Fibroblast of the aortic adventitia (primary cell): ENCODE measurements around the gene SMYD1. TPM values are rescaled to one million over a fixed set of nuclear protein-coding genes. Genes with fewer than 3 reads are reported as not detected.

Source experiments
- DNase-seq: peaks from one replicate; pipeline ENCODE4 v3.0.0-alpha.2; 2010; ENCODE audit warnings: low read depth
- H3K4me3 ChIP-seq: 2 replicates; pipeline ENCODE4 v1.5.1; 2011; ENCODE audit warnings: low read depth, mild to moderate bottlenecking, control low read depth, low read length, moderate library complexity
- total RNA-seq: library from RNA; depleted of rRNA; stranded (reverse); fragments of >200 nt; gene quantifications from 2 replicates; pipeline ENCODE4 v1.2.3, GENCODE V29; 2012; ENCODE audit warnings: low replicate concordance
- TF ChIP-seq, protein P1 (sequence below): IDR thresholded peaks from 2 replicates; pipeline ENCODE4 v1.5.1; 2011; ENCODE audit warnings: mild to moderate bottlenecking, low read length, control low read depth, inconsistent platforms; ENCODE audit not compliant: insufficient read depth

Gene SMYD1
- total RNA-seq, 1 donor, result not detected

- no peak overlapping the region for H3K4me3 ChIP-seq
- TF ChIP-seq, protein P1, sequence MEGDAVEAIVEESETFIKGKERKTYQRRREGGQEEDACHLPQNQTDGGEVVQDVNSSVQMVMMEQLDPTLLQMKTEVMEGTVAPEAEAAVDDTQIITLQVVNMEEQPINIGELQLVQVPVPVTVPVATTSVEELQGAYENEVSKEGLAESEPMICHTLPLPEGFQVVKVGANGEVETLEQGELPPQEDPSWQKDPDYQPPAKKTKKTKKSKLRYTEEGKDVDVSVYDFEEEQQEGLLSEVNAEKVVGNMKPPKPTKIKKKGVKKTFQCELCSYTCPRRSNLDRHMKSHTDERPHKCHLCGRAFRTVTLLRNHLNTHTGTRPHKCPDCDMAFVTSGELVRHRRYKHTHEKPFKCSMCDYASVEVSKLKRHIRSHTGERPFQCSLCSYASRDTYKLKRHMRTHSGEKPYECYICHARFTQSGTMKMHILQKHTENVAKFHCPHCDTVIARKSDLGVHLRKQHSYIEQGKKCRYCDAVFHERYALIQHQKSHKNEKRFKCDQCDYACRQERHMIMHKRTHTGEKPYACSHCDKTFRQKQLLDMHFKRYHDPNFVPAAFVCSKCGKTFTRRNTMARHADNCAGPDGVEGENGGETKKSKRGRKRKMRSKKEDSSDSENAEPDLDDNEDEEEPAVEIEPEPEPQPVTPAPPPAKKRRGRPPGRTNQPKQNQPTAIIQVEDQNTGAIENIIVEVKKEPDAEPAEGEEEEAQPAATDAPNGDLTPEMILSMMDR, result no peak
- DNase-seq, result no peak
Observed at GRCh38 chr2:88113069-88113468, 45.4 kb downstream of the SMYD1 start.

- TF ChIP-seq, protein P1, result no peak
- no peak overlapping the region for H3K4me3 ChIP-seq
- no peak for DNase-seq
Observed at GRCh38 chr2:88114889-88115288, 47.3 kb downstream of the SMYD1 start.

GRCh38 chr2:88115825-88116518 lies 48.3 kb downstream of the SMYD1 start:
- H3K4me3 ChIP-seq, result no peak overlapping the region
- no peak for DNase-seq
- TF ChIP-seq, protein P1, result no peak

DNA sequence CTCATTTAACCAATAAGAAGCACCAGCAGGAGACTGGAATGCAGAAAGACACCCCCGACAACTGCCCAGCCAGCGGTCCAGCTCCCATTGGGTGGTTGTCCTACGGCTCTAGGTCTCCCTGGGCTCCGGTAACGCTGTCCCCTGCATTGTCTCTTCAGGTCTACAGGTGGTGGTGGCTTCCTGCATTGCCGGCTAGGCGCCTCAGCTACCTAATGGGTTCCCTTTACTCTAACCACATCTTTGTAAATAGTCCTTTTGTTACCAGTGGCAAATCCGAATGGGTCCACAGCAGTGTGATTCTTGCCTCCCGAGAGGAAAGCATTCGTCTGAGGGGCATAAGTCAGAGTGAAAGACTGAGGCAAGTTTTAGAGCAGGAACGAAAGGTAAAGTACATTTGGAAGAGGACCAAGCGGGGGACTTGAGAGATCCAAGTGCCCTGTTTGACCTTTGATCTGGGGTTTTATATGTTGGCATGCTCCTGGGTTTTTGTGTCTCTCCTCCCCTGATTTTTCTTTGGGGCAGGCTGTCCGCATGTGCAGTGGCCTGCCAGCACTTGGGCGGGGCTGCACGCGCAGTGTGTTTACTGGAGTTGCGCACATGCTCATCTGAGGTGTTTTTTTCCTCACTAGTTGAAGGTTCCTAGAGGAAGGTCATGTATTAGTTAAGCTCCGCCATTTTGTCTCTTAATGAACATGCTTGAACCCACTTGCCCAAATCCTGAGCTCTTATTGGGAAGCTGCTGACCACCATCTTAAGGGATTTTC lies 49.2 kb downstream of the SMYD1 start:
- TF ChIP-seq, protein P1, result no peak
- no peak overlapping the region for H3K4me3 ChIP-seq
- DNase-seq, result no peak

- no peak overlapping the region for H3K4me3 ChIP-seq
- TF ChIP-seq, protein P1, result no peak
- DNase-seq, result no peak
Observed at GRCh38 chr2:88117973-88118372, 50.3 kb downstream of the SMYD1 start.

DNA sequence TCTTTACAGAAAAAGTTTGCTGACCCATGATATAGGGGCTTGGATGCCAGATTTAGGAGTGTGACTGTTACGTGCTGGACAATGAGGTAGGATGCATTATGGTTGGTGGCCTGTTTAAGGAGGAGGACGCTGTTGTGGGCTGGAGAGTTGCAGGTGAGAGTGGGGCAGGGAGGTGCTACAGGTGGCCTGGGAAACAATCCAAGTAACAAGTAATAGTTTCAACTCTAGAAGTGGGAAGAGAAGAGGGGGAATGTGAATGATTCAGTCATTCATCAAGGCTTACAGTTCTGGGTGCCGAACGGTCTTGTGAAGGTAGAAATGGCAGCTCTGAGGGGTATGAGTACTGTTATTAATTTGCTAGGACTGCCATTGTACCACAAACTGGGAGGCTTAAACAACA lies 54.1 kb downstream of the SMYD1 start:
- H3K4me3 ChIP-seq, result no peak overlapping the region
- no peak for DNase-seq
- TF ChIP-seq, protein P1, result no peak
